ENCODE results near the gene MRPL1.
"Not testable (repeated sequence)": the region's sequence is repeated elsewhere in the genome, so short reads cannot be mapped to it uniquely, and the experiment has no call there.

The MRPL1 gene

GRCh38 chr4:77849278-77849965 lies 13.2 kb upstream of the MRPL1 start:
- DNase-seq (ENCODE audit: low read depth), result no peak

DNA sequence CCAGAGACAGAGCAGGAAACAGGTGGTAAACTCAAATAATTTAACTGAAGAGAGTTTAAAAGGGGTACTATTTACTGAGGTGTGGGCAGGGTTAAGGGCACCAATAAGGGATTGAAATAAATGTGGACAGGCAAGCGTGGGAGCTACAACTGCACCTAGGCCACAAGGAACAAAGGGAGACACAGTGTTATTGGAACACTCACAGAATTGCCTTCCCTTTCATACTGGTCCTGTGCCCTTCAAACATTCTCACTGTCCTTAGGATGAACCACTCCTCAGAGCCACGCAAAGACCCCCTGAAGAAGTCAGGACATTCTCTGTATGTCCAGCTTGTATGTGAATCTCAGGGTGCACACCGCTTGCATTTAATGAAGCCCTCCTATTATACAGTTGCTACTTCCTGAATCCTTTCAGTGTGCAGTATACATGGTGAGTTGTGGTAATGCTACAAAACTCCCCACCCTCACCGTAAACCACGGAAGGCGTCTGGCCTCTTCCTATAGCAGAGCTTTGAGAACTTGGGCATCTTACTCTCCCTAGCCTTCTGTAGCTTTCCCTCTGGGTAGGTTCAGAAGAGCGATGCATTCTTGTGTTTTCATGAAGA lies 9.6 kb upstream of the MRPL1 start:
- no peak for DNase-seq (ENCODE audit: low read depth)

DNA sequence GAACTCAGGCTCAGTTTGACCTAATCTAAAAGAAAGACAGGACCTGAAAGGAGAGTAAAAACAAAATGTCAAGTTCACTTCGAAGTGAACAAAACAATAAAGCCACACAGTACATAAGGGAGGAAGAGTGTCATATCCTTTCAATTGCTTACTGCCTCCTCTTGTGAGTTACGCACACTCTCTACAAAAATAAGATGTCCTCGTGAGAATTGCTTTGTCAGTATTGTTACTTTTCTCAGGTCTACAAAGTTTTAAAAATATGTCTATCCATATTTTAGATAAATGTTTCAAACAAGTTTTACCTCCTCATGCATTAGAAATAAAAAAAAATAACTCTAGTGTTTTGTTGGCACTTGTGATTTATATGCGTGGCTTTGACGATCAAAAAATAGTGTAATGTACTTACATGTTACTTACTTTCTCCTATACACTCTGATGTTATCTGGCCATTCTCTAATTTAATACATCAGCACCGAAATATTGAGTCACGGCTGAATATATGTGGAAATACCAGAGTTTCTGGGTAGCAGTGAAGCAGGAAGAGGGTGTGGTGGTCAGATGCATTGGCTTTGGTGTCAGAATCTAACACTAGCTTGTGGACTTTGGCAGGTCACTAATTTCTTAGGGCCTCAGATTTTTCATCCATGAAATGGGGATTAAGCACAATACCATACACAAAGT lies 8.1 kb upstream of the MRPL1 start:
- DNase-seq (ENCODE audit: low read depth), result no peak

- DNase-seq (ENCODE audit: low read depth), result no peak
These were observed 6.5 kb upstream of the MRPL1 start for GRCh38 chr4:77856152-77856551.

DNA sequence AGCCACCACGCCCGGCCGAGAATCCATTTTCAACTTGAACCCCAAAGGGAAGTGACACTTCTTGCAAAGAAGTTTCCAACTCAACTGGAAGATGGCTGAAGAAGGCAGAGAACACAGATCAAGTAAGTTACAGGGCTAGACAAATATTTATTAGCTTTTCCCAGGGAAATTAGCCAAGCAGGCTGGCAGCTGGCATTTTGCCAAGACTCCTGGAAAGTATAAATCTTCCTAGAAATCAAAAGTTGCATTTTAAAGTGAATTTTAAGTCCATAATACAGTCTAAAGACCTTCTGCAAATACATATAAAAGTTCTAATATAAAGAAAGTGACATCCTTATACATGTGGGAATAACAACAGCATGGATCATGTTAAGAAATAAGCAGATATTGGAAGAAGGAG lies 3.4 kb upstream of the MRPL1 start:
- peak; percentile 3 for DNase-seq (ENCODE audit: low read depth)

DNA sequence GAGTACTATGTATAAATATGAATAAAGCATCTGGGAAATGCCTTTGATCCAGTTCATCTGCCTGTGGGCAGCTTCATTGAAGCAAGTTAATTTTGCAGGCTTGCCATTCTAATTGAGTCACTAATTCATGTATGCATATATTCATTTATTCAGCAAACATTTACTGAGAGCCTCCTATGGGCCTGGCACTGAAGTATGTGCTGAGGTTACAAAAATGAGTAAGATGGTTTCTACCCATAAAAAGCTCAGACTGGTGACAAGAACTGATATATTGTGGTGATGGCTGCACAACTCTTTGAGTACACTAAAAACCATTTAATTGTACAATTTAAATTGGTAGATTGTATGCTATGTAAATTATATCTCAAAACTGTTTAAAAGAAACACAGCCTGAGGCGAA lies 1.1 kb upstream of the MRPL1 start:
- DNase-seq (ENCODE audit: low read depth), result peak; percentile 11

DNA sequence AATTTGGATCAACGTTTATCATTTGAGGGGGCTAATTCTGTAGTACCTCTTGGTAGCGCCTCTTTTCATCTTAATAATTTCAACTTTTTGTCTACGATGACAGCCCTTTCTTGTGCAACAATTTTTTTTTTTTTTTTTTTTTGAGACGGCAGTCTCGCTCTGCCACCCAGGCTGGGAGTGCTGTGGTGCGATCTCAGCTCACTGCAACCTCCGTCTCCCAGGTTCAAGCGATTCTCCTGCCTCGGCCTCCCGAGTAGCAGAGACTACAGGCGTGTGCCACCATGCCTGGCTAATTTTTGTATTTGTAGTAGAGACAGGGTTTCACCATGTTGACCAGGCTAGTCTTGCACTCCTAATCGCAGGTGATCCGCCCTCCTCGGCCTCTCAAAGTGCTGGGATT lies 711 bp downstream of the MRPL1 start:
- not testable (repeated sequence) for DNase-seq (ENCODE audit: low read depth)

DNA sequence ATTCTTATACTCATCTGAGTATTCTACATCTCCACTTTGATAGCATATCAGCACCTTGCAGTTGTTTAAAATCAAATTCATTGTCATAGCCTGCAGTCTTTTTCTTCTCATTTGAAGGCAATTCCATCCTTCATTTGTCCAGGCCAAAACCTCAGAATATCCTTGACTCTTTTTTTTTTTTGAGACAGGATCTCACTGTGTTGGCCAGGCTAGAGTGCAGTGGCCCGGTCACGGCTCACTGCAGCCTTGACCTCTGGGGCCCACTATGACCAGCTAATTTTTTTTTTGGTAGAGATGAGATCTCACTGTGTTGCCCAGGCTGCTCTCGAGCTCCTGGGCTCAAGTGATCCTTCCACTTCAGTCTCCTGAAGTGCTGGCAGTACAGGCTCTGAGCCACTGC lies 2.6 kb downstream of the MRPL1 start:
- no peak for DNase-seq (ENCODE audit: low read depth)

DNA sequence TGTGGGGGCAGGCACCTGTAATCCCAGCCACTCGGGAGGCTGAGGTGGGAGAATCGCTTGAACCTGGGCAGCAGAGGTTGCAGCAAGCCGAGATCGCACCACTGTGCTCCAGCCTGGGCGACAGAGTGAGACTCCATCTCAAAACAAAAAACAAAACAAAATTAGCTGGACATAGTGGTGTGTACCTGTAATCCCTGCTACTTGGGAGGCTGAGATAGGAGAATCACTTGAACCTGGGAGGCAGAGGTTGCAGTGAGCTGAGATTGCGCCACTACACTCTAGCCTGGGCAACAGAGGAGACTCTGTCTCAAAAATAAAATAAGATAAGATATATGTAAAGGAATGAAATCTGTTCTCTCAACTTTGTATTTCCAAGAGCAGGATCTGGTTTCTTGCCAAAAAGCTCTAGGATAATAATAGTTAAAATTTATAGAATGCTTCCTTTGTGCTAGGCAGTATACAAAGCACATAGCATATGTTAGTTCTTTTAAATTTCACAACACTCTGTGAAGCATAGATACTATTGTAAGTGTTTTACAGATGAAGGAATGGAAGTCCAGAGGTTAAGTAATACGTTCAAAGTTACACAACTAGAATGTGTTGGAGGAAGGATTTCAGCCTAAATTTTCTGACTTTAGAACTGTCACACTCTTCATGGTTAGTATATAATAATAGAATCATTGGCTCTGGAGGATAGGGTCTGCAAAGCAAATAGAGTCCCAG lies 10.3 kb downstream of the MRPL1 start:
- no peak for DNase-seq (ENCODE audit: low read depth)

- DNase-seq (ENCODE audit: low read depth), result no peak
These were observed 14.5 kb downstream of the MRPL1 start for GRCh38 chr4:77877167-77877566.

- DNase-seq (ENCODE audit: low read depth), result peak; percentile 40
These were observed 15.3 kb downstream of the MRPL1 start for GRCh38 chr4:77877771-77878565.

DNA sequence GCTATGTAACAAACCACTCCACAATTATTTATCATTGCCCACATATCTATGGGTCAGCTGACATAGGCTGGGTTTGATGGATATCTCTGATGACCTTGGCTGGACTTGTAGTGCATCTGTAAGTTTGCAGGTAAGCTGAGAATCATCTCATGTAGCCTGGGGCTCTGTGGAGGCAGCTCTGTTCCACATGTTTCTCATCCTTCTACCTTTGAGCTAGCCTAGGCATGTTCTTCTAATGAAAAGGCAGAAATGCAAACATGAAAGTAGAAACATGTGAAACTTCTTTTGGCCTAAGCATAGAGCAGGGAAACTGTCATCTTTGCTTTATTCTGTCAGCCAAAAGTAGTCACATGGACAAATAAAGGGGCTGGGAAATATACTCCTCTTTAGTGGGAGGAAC lies 18.2 kb downstream of the MRPL1 start:
- no peak for DNase-seq (ENCODE audit: low read depth)

- DNase-seq (ENCODE audit: low read depth), result peak; percentile 29
These were observed 19.0 kb downstream of the MRPL1 start for GRCh38 chr4:77881460-77882295.

DNA sequence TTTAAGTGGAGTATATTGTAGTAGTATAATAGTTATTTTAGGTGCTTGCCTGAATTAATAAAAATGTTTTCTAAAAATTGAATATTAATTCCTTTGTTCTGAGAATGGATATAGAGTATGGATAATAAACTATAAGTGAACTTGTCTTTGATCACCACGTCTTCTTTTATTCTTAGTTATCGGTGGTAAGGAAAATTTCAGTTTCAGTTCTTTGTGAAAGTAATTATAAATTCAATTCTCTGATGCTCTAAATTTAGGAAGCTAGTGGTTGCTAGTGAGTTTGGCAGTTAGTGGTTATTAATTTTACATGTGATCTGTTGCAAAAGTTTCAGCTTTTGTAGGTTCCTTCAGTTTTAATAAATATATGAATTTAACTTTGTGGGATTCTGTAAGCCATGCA lies 30.8 kb downstream of the MRPL1 start:
- no peak for DNase-seq (ENCODE audit: low read depth)

DNA sequence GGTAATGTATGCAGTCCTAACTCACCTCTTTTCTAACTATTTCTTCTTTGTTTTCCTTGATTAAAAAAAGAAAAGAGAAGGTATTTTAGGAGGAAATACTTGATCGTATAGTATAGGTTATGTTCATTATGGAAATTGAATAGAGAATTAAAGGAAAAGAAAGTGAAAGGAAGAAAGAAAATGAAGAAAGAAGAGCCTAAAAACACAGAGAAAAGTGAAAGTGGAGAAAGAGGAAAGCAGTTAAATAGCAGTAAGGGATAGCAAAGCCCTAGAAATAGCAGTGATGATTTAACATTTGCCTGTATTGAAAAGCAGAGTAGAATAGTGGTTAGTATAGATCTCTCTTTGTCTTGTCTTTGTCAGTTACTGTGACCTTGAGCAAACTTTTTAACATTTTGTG lies 37.0 kb downstream of the MRPL1 start:
- no peak for DNase-seq (ENCODE audit: low read depth)

DNA sequence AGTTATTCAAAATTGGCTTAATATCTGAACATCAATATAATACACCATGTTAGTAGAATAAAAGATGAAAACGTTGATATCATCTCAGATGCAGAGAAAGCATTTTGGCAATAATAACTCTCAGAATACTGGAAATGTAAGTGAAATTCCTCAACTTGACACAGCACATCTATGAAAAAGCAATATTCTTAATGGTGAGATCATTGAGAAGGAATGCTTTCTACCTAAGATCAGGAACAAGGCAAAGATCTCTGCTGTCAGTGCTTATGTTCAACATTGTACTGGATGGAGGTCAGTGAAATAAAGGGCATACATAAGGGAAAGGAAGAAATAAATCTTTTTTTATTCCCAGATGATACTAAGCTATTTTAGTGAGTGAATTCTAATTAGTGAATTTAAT lies 40.6 kb downstream of the MRPL1 start:
- DNase-seq (ENCODE audit: low read depth), result no peak

DNA sequence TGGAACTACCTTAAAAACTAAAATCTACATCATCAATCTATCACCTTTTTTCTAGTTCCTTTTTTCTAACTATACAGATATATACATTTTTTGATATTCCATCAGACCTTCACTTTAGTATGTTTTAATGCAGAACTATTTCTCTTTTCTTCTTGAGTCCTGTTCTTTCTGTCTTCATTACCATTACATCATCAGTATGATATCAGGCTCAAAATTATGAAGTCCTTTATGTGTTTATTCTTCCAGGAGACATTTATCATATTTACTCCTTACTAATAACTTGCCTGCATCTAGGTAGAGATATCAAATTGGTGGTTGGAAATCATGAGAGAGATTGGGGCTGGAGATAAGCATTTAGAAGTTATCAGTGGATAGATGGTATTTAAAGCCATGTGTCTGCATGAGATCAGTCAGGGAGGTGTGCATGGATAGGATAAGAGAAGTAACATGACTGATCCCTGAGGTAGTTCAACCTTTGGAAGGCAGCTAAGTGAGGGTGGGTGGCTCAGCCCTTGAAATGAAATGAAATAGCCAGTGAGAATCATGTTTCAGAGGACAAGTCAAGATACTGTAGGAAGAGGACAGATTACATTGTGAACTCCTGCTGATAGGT lies 43.1 kb downstream of the MRPL1 start:
- no peak for DNase-seq (ENCODE audit: low read depth)

DNA sequence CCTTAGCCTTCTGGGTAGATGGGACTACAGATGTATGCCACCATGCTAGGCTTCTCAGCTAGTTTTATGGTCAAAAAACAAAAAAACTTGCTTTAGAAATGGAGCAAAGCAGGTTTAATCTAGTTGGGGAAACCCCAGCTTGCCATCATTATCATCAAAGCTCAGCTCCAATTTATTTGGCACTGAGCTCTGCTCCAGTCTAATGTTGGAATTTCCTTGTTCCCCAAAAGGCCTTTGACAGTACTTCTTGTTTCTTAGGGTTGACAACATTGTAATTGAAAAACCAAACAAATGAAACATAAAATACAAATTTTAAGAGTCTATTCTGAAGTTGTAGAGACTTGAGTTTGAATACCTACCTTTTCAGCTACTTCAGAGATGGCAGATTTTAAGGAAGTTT lies 48.0 kb downstream of the MRPL1 start:
- no peak for DNase-seq (ENCODE audit: low read depth)

DNA sequence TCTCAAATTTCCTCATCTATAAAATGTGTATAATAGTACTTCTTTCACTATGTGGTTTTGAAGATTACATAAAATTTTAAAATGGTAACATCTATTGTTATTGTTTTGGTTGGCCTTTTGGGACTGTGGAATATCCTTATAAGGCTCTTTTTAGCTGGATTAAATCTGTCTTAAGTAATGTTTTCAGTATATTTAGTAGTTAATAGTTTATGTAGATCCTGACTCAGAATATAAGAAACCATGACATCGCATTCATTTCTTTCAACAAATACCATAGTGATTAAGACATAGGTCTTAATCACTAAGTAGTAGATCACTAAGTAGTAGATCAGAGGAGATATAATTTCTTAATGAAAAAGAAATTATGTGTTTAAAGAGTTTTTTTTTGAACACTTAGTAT lies 48.5 kb downstream of the MRPL1 start:
- peak; percentile 52 for DNase-seq (ENCODE audit: low read depth)

GRCh38 chr4:77911842-77912450 lies 49.3 kb downstream of the MRPL1 start:
- peak; percentile 50 for DNase-seq (ENCODE audit: low read depth)

Data from EH (cell line).